DMS79 (cell line): ENCODE results near the gene PARD6B.
"Not testable (repeated sequence)": the region's sequence is repeated elsewhere in the genome, so short reads cannot be mapped to it uniquely, and the experiment has no call there.

Experiments used
- DNase-seq: peaks from one replicate; lab custom pipeline; 2025; lab: John Stamatoyannopoulos, UW

The PARD6B gene

DNA sequence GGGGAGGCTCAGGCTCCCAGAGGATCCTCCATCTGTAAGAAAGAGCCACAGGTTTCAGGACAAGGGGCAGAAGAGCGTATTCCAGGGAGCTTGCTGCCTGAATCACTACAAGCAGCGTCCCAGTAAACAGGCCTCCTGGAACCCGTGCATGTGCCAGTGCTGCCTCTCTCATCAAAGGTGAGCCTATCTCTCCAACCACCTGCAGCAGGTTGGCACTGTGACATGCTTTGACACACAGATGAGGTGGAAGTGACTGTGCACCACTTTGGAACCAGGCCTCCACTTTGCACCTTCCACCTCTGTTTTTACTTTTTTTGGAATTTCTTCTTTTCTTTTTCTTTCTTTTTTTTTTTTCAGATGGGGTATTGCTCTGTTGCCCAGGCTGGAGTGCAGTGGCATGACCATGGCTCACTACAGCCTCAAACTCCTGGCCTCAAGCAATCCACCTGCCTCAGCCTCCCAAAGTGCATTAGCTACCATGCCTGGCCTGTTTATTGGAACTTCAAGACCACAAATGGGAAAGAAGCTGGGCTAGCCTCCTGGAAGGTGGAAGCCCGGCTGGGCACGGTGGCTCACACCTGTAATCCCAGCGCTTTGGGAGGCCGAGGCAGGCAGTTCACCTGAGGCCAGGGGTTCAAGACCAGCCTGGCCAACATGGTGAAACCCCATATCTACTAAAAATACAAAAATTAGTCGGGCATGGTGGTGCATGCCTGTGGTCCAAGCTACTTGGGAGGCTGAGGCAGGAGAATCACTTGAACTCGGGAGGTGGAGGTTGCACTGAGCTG is 27.5 kb upstream of the PARD6B start:
- DNase-seq = not testable (repeated sequence)

DNA sequence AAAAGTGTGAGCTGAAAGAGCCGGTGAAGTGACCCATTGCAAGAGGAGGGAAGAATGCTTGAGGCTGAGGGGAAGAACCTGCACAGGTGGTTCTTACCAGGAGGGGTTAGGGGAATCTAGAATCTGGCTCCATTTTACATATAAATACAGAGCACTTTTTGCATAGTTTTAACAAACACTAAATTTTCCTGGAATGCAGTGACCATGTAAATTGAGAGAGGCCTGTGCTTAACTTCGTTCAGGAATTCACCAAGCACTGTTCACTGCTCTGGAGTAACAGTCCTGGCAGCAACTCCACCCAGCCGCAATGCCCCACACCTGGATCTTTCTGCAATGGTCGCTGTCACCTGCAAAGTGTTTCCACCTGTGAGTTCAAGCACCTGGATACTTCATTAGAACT is 26.9 kb upstream of the PARD6B start:
- no peak for DNase-seq

DNA sequence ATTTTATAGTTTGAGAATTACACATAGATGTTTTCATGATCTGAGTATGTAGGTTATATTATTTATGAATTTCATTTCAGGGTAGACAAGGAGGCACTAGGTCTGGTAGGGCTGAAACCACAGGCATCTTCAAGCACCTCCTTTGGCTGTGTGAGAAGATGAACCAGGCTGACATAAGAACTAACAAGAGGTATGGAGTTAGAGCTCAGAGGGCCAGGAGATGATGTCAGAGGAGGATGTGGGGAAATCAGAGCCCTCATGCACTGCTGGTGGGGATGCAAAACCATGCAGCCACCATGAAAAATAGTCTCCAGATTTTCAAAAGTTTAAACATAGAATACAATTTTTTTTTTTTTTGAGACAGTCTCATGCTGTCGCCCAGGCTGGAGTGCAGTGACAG is 26.4 kb upstream of the PARD6B start:
- no peak for DNase-seq

DNA sequence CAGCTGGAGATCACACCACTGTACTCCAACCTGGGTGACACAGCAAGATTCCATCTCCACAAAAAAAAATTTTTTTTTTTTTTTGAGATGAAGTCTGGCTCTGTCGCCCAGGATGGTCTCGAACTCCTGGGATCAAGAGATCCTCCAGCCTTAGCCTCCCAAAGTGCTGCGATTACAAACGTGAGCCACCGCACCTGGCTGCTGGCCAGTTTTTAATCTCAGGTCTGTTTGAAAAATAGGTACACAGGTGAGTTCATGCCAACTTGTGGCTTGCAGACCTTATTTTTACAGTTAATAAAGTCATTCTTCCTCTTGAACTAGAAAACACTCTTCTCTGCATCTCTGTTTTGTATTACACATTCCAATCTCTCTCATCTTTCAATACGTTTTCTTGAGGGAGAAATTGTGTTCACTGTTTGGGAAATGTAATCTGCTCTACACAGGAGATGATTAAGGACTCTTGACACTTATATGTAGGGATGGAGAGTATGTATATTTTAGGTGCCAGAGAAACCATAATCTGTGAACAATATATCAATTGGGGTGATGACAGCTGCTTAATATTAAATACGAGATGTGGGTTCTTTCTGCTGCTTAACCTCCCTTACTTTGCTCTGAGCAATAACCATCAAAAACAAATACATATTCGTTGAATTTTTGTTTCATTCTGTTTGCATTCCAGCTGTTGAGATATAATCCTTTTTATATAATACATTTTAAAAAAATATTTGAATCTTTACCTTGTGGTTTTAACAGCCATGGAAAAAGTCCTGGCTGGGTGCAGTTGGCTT is 22.3 kb upstream of the PARD6B start:
- DNase-seq = no peak

DNA sequence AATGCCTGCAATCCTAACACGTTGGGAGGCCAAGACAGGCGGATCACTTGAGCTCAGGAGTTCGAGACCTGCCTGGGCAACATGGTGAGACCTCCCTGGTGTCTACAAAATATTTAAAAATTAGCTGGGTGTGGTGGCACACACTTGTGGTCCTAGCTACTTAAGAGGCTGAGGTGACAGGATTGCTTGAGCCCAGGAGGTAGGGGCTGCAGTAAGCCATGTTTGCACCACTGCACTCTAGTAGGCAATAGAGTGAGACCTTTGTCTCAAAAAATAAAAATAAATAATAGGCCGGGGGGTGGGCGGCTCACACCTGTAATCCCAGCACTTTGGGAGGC is 21.8 kb upstream of the PARD6B start:
- DNase-seq = no peak

DNA sequence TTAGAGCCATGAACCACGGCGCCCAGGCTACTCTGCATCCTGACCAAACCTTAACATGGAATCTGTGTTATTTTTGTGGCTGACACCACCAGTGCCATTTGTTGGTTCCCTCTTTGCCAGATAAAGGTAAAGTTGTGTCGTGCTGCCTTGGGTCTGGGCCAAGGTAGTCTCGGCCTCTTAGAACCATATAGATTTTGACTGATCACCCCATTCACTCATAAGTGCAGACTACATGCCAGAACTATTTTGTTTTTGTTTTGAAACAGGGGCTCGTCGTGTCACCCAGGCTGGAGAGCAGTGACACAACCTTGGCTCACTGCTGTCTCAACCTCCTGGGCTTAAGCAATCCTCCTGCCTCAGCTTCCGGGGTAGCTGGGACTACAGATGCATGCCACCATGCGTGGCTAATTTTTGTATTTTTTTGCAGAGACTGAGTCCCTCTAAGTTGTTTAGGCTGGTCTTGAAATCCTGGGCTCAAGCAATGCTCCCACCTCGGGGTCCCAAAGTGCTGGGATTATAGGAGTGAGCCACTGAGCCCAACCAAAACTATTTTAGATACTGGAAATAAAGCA is 20.8 kb upstream of the PARD6B start:
- DNase-seq = no peak

DNA sequence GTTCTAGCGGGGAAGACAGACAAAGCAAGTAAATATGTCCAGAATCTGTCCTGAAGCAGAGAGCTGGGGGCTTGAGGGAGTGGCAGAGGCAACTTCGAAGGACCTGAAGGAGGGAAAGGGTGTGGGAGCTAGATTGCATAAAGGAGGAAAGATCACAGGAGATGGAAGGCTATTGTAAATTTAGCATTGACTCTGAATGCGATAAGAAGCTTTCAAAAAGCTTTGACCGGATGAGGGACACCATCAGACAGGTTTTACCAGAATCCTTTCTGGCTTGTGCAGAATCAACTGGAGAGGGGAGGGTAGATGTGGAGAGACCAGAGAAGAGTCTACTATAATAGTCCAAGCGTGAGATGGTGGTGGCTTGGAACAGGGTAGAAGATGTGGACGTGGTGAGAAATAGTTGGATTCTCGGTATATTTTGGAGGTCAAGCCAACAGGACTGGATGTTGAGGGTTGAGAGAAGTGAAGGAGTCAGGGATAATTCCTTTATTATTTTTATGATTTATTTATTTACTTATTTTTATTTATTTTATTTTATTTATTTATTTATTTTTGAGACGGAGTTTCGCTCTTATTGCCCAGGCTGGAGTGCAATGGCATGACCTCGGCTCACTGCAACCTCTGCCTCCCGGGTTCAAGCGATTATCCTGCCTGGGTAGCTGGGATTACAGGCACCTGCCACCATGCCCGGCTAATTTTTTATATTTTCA is 20.1 kb upstream of the PARD6B start:
- DNase-seq = no peak

DNA sequence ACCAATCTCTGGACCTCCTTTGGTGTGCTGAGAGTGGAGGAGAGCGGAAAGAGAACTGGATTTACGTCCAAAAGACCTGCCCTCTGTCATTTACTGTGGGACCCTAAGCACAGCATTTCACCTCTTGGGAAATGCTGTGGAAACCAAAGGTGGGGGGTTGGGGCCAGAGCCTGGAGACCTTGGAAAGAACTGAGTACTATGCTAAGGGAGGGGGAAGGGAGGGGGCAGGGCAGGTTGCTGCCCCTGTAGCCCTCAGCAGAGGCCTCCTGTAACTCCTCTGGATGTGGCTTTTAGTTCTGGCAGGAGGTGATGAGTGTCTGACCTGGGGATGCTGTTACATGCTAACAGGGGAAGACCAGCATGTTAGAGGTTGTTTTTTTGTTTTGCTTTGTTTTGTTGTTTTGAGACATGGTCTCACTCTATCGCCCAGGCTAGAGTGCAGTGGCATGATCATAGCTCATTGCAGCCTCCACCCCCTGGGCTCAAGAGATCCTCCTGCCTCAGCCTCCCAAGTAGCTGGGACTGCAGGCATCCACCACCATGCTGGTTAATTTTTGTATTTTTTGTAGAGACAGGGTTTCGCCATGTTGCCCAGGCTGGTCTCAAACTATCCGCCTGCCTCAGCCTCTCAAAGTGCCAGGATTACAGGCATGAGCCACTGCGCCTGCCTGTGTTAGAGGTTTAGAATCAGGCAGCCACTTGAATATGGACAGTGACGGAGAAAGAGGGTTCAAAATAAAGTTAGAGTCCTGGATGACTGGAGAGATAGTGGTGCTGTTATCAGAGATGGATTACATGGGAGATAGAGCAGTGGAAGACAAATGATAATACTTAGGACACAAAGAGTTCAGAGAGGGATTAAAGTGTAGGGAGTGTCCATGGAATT is 18.4 kb upstream of the PARD6B start:
- no peak for DNase-seq

DNA sequence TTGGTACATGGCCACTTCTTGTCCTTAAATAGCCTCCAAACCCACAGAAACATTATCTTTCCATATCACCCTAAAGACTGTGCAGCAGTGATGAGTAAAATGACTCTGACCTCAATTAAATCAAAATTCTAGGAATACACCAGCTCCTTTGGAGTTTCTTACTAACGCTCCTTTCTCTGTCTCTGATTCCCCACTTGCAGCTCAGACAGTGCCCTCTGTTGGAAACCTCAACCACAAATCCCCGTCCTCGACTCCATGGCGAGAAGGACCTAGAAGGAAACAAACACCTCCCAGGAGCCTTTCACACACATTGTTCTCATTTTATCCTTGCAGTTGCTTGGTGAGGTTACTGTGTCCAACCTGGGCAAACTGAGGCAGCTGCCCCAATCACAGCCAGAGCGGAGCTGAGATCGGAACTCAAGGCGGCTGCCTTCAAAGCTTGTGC is 17.7 kb upstream of the PARD6B start:
- no peak for DNase-seq

DNA sequence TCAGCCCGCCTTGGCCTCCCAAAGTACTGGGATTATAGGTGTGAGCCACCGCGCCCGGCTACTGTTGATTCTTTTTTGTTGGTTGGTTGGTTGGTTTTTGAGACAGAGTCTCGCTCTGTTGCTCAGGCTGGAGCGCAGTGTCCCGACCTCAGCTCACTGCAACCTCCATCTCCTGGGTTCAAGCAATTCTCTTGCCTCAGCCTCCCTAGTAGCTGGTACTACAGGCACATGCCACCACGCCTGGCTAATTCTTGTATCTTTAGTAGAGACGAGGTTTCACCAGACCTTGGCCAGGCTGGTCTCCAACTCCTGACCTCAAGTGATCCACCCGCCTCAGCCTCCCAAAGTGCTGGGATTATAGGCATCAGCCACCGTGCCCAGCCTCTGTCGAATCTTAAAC is 17.0 kb upstream of the PARD6B start:
- DNase-seq = not testable (repeated sequence)

DNA sequence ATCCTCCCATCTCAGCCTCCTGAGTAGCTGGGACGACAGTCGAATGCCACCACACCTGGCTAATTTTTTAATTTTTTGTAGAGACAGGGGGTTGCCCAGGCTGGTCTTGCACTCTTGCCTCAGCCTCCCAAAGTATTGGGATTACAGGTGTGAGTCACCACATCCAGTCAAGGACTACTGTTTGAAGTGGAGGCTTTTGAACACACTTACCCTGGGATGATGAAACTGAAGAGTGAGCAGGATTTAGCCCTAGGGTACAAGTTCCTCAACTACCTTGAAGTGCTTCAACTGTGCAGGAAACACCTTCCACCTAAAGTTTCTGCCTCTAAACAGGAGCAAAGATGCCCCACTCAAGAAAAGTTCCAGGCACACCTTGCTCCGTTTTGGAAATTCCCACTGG is 15.7 kb upstream of the PARD6B start:
- no peak for DNase-seq

DNA sequence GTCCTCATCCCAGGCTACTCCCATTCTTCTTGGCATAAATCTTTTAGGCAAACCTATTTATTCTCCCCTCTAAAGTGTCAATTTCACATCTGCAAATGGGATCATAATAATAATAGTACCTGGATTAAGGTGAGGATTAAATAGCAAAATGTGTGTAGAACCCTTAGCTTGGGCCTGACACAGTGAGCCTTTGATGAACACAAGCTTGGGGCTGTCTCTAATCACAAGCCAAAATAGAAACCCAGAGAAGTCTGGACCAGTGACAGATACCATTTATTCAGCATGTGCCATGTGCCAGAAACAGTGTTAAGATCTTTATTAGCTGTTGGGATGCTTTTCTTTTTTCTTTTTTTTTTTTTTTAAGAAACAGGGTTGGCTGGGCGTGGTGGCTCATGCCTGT is 14.9 kb upstream of the PARD6B start:
- no peak for DNase-seq

DNA sequence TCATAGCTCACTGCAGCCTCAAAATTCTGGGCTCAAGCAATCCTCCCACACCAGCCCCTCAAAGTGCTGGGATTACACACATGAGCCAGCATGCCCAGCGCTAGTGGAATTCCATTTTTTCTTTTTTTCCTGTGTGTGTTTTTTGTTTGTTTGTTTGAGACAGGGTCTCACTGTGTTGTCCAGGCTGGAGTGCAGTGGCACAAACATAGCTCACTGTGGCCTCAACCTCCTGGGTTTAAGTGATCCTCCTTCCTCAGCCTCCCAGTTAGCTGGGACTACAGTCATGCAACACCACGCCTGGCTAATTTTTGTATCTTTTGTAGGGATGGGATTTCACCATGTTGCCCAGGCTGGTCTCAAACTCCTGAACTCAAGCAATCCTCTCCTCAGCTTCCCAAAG is 14.1 kb upstream of the PARD6B start:
- no peak for DNase-seq

DNA sequence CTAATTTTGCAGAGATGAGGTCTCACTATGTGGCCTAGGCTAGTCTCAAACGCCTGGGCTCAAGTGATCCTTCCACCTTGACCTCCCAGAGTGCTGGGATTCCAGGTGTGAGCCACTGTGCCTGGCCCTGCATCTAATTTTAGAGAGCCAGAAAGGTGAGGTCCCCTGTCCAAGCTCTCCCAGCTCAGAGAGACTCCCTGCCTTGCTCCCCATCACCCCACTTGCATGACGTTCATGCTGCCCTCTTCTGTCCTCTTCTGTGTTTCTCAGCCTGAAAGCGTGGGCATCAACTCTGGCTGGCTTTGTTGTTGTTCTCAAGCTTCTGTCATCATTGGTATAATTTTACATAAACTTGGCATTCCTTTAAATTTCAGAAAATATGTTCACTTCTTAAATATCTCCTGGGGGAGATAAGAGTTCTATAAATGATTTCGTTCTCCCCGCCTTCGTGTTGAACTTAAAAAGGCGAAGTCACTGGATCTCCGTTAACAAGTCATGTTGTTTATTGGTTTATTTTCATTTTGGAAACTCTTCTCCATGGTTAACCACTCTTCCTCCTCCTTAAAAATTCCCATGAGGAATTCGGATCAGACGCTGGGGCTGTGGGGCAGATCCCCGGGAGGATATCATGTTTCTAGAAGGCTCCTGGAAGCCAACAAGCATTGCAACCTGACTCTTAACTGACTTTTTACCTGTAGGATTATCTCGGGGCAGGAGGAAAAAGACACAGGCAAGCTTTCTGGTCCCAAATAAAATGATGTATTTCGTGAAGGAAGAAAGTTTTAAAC is 13.2 kb upstream of the PARD6B start:
- DNase-seq = no peak

DNA sequence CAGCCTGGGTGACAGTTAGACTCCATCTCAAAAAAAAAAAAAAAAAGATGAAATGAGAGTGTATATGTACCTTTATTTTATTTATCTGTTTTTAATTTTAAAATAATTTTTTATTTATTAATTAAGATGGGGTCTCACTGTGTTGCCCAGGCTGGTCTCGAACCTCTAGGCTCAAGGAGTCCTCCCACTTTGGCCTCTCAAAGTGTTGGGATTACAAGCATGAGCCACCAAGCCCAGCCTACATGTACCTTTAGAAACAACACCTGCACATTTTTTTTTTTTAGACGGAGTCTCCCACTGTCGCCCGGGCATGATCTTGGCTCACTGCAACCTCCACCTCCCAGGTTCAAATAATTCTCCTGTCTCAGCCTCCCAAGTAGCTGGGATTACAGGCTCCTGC is 12.1 kb upstream of the PARD6B start:
- DNase-seq = no peak

DNA sequence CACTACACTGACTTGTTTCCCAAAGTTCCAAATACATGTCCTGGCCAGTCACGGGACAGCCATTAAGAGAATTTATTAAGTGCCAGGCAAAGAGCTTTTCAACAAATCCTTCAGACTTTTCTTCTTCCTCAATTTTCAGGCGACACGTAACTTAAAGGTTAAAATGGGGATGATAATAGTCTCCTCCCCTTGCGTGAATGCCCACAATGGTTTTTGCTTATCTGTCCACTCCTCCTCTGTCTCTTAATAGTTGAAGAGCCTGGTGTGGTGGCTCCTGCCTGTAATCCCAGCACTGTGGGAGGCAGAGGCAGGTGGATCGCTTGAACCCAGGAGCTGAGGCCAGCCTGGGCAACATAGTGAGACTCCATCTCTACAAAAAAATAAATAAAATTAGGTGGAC is 11.4 kb upstream of the PARD6B start:
- DNase-seq = no peak

DNA sequence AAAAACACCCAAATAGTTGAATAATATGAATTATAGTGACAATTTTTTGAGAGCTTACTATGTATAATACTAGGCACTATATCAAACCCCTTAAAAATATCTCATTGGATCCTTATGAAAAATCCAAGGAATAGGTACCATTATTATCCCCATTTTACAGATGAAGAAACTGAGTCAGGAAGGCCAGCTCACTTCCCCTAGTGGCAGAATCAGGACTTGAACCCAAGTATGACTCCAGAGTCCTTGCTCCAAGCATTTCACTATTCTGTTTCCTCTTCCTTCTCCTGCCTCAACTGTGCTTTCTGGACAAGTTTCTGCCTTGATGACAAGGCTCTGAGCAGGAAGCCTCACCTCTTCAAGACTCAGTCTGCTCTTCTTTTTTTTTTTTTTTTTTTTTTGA is 10.8 kb upstream of the PARD6B start:
- no peak for DNase-seq

DNA sequence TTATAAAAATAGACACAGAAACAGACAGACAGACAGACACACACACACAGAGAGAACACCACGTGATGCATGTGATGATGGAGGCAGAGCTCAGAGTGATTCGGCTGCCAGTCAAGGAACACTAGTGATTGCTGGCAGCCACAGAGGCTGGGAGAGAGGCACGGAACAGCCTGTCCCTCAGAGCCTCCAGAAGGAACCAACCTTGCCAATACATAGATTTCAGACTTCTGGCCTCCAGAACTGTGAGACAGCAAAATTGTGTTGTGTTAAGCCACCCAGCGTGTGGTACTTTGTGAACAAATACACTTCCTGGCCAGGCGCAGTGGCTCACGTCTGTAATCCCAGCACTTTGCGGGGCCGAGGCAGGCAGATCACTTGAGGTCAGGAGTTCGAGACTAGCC is 9.5 kb upstream of the PARD6B start:
- DNase-seq = no peak

DNA sequence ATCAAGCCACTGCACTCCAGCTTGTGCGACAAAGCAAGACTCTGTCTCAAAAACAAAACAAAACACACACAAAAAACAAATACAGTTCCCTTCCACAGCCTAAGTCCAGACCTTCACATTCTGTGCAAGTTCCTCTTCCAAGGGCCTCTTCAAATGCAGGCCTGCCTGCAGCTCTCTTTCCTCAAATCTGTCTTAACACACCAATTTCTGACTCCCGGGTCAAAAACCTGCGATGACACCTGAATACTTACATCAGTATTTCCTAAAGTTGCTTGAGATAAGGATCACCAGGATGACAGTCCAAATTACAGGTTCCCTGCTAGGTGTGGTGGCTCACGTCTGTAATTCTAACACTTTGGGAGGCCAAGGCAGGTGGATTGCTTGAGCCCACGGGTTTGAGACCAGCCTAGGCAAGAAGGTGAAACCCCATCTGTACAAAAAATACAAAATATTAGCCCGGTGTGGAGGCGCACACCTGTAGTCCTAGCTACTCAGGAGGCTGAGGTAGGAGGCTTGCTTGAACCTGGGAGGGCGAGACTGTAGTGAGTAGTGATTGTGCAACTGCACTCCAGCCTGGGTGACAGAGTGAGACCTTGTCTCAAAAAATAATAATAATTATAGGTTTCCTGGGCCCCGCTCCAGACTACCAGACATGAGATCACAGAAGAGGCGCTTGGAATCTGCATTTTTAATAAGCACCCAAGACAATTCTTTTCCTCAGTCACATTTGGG is 8.8 kb upstream of the PARD6B start:
- DNase-seq = no peak

DNA sequence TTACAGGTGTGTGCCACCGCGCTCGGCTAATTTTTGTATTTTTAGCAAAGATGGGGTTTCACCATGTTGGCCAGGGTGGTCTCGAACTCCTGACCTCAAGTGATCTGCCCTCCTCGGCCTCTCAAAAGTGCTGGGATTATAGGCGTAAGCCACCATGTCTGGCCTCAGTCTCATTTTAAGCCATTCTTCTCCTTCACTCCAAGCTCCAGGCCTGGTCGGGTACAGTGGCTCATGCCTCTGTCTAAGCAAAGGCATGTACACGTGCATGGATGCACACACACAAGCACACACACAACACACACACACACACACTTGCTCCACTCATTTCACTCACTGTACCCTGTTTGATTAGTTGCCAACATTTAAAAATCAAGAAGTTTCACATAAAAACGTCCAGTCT is 7.7 kb upstream of the PARD6B start:
- DNase-seq = no peak
